Iris pigment epithelial cell (primary cell): Measurements from ENCODE around the gene SNX3.
A peak's percentile ranks its signal among the peaks of the same experiment; 100 is the strongest.
"Not testable (repeated sequence)": the region's sequence is repeated elsewhere in the genome, so short reads cannot be mapped to it uniquely, and the experiment has no call there.

Experiments
- DNase-seq: peaks from one replicate; pipeline ENCODE4 v3.0.0-alpha.2; 2011; ENCODE audit warnings: low read depth

Gene SNX3

GRCh38 chr6:108260809-108261569 lies at the start of gene SNX3:
SNX3 (minus strand) TSS chr6:108261040; CDS start chr6:108260921, 119 bp downstream.
- peak; percentile 97 for DNase-seq

DNA sequence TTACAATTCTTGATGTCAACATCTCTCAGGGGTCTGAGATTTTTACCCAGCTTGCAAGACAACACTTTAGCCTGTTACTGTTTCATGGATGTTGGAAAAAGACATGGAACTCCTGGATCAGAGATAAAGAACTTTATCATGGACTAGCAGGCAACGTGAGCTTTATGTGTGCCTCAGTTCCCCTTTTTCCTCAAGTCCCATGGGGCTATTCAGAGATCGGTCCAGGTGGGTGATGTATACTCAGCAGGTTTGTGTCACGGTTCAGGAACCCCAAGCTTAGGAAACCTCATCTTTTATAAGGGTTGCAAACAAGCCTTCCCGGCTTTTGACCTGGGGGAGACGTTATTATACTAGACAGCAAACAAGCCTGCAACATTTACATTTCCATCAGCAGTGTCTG lies 49.0 kb upstream of the SNX3 start:
- no peak for DNase-seq

- not testable (repeated sequence) for DNase-seq
Observed at GRCh38 chr6:108308641-108309040, 47.8 kb upstream of the SNX3 start.

GRCh38 chr6:108304646-108305045 lies 43.8 kb upstream of the SNX3 start:
- DNase-seq, result no peak

GRCh38 chr6:108302386-108302785 lies 41.5 kb upstream of the SNX3 start:
- no peak for DNase-seq

GRCh38 chr6:108295676-108296075 lies 34.8 kb upstream of the SNX3 start:
- no peak for DNase-seq

GRCh38 chr6:108294727-108295625 lies 34.1 kb upstream of the SNX3 start, which contains the start of gene AFG1L:
AFG1L (plus strand) TSS chr6:108295054; CDS start chr6:108295080, 26 bp downstream.
- peak; percentile 87 for DNase-seq

DNA sequence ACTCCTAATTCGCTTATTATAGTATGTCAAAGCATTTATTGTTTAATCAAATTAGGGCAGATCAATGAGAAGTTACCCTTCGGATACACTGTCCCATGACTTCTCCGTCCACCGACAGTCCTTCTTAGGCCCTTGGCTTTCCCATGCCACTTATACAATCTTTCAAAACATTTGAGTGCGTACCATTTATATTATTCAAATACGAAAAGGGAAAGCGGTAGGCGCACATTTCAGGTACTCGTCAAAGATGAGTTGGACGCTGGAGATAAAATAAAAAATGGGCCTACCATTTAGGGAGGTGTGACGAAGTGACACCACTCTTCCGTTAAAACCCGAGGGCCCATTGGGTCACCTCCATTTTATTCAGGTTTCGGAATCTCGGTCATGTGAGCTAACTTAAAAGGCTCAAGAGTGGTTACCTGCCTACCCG lies 33.5 kb upstream of the SNX3 start:
- no peak for DNase-seq

GRCh38 chr6:108293527-108294296 lies 32.9 kb upstream of the SNX3 start:
- DNase-seq, result no peak

DNA sequence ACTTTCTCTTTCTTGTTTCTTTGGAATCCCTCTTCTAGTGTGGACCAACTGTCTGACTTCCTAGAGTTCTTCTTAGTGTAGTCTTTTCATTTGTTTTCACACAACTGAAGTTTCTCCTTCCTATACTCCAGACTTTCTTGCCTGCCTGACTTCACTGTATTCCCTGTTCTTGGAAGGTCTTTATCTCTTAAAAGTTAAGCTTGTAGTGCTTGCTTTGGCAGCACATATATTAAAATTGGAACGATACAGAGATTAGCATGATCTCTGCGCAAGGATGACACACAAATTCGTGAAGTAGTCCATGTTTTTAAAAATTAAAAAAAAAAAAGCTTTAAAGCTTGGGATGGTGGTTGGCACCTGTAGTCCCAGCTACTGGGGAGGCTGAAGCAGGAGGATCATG lies 31.7 kb upstream of the SNX3 start:
- not testable (repeated sequence) for DNase-seq

GRCh38 chr6:108291091-108291490 lies 30.3 kb upstream of the SNX3 start:
- DNase-seq, result no peak

- DNase-seq, result no peak
Observed at GRCh38 chr6:108288742-108289141, 27.9 kb upstream of the SNX3 start.

DNA sequence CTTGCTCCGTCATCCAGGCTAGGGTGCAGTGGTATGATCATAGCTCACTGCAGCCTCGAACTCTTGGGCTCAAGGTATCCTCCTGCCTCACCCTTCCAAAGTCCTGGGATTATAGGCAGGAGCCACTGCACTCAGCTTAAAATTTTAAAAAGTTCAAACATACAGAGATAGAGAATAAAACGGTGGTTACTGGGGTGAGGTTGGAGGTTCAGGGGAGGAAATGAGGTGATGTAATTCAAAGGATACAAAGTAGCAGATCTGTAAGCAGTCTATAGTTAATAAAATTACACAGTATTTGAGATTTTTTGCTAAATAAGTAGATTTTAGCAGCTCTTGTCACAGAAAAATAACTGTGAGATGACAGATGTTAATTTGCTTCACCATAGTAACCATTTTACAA lies 26.5 kb upstream of the SNX3 start:
- no peak for DNase-seq

- DNase-seq, result no peak
Observed at GRCh38 chr6:108286366-108286765, 25.5 kb upstream of the SNX3 start.

GRCh38 chr6:108285381-108285780 lies 24.5 kb upstream of the SNX3 start:
- no peak for DNase-seq

GRCh38 chr6:108277831-108278230 lies 17.0 kb upstream of the SNX3 start:
- DNase-seq, result peak; percentile 1

DNA sequence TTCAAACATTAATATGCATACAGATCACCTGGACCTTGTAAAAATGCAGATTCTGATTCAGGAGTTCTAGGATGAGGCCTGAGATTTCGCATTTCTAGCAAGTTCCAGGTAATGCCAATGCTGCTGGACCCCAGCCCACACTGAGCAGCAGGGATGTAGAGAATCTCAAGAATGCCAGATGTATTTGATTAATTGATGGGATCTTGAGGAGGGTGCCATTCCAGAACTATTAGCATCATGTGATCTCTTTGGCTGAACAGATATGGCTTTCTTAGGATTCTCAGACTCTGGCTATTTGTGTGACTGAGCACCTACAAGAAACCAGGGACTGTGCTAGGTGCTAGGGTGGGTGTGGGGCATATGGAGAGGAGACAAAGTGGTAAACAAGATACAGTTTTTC lies 16.5 kb upstream of the SNX3 start:
- DNase-seq, result no peak

DNA sequence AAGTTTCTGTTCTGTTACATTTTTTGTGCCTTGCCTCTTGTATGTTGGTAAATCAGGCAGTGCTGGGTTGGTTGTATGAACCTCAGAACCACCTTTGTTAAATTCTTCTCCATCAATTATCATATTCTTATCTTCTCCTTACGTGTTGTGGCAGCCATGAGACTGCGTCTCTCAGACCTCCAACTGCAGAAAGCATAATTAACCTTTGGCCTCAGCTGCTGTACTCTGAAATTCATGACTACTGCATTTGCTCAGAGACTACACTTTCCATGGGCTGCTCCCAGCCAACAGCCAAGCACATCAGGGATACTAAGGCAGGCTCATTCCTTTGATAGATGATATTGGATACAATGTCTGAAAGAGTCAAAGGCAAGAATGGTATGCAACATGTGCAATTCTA lies 15.1 kb upstream of the SNX3 start:
- no peak for DNase-seq

GRCh38 chr6:108274546-108274945 lies 13.7 kb upstream of the SNX3 start:
- no peak for DNase-seq

- DNase-seq, result not testable (repeated sequence)
Observed at GRCh38 chr6:108269955-108270354, 9.1 kb upstream of the SNX3 start.

- DNase-seq, result no peak
Observed at GRCh38 chr6:108268845-108269244, 8.0 kb upstream of the SNX3 start.

- no peak for DNase-seq
Observed at GRCh38 chr6:108263371-108263770, 2.5 kb upstream of the SNX3 start.
